Activated CD4-positive, alpha-beta T cell treated with anti-CD3 and anti-CD28 coated beads for 4 hours (primary cell): ENCODE results near the gene IGF2.

Experiments used
- DNase-seq, 2 donors: peaks; one replicate each; pipeline ENCODE4 v3.0.0-alpha.2; 2020

IGF2 gene

GRCh38 chr11:2090172-2091111 is 48.7 kb downstream of the IGF2 start:
- no peak for DNase-seq

- no peak for DNase-seq
Measured at GRCh38 chr11:2089536-2090165, 49.5 kb downstream of the IGF2 start.

- no peak for DNase-seq
Measured at GRCh38 chr11:2088746-2089535, 50.2 kb downstream of the IGF2 start.

GRCh38 chr11:2088284-2088683 is 50.9 kb downstream of the IGF2 start:
- no peak for DNase-seq

GRCh38 chr11:2086239-2087040 is 52.7 kb downstream of the IGF2 start:
- DNase-seq = no peak

GRCh38 chr11:2085251-2086066 is 53.7 kb downstream of the IGF2 start:
- no peak for DNase-seq

GRCh38 chr11:2084721-2085120 is 54.5 kb downstream of the IGF2 start:
- DNase-seq = no peak
